ENCODE data around the gene VSIG4. TPM values are rescaled to one million over a fixed set of nuclear protein-coding genes. Genes with fewer than 3 reads are reported as not detected.

The VSIG4 gene
- total and polyA plus RNA-seq, 8 donors = 7.9 to 45.4 (median 20.0) TPM

DNA sequence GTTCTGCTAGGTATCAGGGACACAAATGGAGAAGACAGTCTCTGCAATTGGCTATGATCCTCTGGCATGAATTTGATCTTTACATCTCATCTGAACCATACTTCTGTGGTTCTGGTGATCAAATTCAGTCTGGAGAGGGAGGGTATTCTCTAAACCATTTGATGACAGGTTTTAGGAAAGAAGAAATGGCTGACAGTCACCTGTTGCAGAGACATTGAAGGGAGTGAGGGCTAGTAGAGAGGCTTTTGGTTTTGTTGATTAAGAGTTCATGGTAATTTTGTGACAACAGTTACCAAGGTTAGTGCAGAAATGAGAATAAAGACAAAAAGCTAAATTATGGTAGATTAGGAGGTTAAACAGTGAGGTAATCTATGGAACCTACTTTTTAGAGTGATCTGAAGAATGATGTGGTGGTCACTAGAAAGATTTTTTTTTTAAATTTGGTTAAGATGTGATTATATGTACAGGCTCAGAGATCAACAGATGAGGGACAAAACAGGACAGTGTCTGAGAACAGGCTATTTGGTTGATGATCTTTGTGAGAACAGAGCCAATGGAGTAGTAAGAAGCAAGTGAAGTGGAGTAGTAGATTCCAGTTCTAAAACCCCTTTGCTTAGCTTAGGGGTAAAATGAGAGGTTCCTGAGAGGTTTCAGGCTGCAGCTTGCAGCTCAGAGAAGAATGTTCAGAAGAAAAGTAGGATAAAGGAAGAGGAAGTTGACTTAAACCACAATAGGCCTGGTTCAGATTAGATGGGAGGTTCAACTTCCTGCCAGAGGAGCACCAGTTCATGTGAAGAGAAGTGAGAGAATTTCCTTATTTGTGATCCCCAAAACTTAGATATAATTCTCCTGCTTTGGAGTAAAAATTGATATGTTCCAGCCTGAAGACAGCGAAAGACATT is 34.7 kb downstream of the VSIG4 start:
- 80 to 95% (median 88%) methylated on average over 1 of the region's 1 CpG for WGBS, 5 donors
- no peak for TF ChIP-seq POLR2AphosphoS5 (IDR thresholded peaks at IDR 0.05)
- TF ChIP-seq, protein P1, sequence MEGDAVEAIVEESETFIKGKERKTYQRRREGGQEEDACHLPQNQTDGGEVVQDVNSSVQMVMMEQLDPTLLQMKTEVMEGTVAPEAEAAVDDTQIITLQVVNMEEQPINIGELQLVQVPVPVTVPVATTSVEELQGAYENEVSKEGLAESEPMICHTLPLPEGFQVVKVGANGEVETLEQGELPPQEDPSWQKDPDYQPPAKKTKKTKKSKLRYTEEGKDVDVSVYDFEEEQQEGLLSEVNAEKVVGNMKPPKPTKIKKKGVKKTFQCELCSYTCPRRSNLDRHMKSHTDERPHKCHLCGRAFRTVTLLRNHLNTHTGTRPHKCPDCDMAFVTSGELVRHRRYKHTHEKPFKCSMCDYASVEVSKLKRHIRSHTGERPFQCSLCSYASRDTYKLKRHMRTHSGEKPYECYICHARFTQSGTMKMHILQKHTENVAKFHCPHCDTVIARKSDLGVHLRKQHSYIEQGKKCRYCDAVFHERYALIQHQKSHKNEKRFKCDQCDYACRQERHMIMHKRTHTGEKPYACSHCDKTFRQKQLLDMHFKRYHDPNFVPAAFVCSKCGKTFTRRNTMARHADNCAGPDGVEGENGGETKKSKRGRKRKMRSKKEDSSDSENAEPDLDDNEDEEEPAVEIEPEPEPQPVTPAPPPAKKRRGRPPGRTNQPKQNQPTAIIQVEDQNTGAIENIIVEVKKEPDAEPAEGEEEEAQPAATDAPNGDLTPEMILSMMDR (IDR thresholded peaks at IDR 0.05) = no peak
- no peak for TF ChIP-seq POLR2A (IDR thresholded peaks at IDR 0.05)
- no peak for TF ChIP-seq EP300 (IDR thresholded peaks at IDR 0.05)
- no peaks in the 10 kb centered on the region for H3K27me3 ChIP-seq
- H3K36me3 ChIP-seq = no peaks in the 10 kb centered on the region
- no peak overlapping the region for H3K4me3 ChIP-seq
- no peaks in the 10 kb centered on the region for H3K4me1 ChIP-seq
- intact Hi-C loops (cut with DNase I; ENCODE audit: low total_unique reads) = no loop called here
- no peaks in the 10 kb centered on the region for H3K9me3 ChIP-seq
- DNase-seq = no peak
- H3K27ac ChIP-seq = peak overlapping the region in 1 of 5 donors; percentile 33

DNA sequence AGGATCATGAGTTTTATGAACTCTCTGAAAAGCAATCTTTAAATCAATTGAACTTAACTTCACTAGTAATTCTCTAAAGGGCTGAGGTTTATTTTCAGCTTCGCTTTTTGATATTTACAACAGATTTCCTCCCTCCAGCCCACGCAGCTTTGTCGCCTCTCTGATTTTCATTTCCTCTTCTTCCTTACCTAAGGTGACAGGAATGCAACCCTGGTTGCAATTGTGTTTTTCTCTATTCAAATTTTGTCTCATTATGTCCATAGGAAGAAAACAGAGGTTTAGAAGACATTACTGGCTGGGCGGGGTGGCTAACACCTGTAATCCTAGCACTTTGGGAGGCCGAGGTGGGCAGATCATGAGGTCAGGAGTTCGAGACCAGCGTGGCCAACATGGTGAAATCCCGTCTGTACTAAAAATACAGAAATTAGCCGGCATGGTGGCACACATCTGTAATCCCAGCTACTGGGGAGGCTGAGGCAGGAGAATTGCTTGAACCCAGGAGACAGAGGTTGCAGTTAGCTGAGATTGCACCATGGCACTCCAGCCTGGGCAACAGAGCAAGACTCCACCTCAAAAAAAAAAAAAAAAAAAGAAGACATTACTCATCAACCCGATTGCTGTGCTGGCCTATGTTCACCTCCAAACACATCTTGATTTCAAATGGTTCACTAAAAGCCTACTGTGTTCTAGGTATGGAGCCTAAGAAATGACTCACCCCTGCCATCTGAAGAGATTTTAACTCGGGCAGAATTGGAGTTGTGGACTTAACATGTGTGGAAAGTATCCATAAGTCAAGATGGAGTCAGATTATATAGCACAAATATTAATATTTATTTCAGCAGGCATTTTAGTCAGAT is 36.8 kb downstream of the VSIG4 start:
- peaks cover 0 to 4% (median 0%) of the 10 kb centered on the region in 3 donors for H3K27me3 ChIP-seq
- H3K9me3 ChIP-seq = no peaks in the 10 kb centered on the region
- no peak for DNase-seq
- H3K36me3 ChIP-seq = no peaks in the 10 kb centered on the region
- no peak for TF ChIP-seq POLR2A (IDR thresholded peaks at IDR 0.05)
- no peak for TF ChIP-seq POLR2AphosphoS5 (IDR thresholded peaks at IDR 0.05)
- no peak for TF ChIP-seq EP300 (IDR thresholded peaks at IDR 0.05)
- TF ChIP-seq, protein P1 (IDR thresholded peaks at IDR 0.05) = no peak
- 64 to 84% (median 80%) methylated on average over 11 of the region's 11 CpGs for WGBS, 5 donors
- H3K4me3 ChIP-seq = no peak overlapping the region
- H3K27ac ChIP-seq = no peak overlapping the region
- no peaks in the 10 kb centered on the region for H3K4me1 ChIP-seq
- intact Hi-C loops (cut with DNase I; ENCODE audit: low total_unique reads) = no loop called here

DNA sequence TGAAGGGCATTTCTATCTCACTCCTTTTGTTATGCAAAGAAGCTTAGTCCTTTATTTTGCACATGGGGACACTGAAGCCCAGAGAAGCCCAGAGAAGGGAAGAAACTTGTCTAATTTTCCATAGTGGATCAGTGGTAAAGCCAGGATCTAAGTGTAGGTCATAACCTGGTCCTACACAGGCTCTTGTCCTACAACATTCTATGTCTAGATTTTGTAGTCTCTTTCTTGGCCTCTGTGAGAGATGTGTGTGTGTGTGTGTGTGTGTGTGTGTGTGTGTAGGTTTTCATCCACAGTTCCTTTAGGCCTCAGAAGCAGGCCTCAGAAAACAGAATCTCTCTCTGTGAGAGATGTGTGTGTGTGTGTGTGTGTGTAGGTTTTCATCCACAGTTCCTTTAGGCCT is 38.3 kb downstream of the VSIG4 start:
- no peaks in the 10 kb centered on the region for H3K9me3 ChIP-seq
- H3K36me3 ChIP-seq = no peaks in the 10 kb centered on the region
- peaks cover 0 to 4% (median 0%) of the 10 kb centered on the region in 3 donors for H3K27me3 ChIP-seq
- H3K4me3 ChIP-seq = no peak overlapping the region
- no peak for DNase-seq
- TF ChIP-seq POLR2AphosphoS5 (IDR thresholded peaks at IDR 0.05) (no peak), EP300 (IDR thresholded peaks at IDR 0.05) (no peak), POLR2A (IDR thresholded peaks at IDR 0.05) (no peak)
- TF ChIP-seq, protein P1 (IDR thresholded peaks at IDR 0.05) = no peak
- H3K27ac ChIP-seq = no peak overlapping the region
- intact Hi-C loops (cut with DNase I; ENCODE audit: low total_unique reads) = no loop called here
- no peaks in the 10 kb centered on the region for H3K4me1 ChIP-seq

DNA sequence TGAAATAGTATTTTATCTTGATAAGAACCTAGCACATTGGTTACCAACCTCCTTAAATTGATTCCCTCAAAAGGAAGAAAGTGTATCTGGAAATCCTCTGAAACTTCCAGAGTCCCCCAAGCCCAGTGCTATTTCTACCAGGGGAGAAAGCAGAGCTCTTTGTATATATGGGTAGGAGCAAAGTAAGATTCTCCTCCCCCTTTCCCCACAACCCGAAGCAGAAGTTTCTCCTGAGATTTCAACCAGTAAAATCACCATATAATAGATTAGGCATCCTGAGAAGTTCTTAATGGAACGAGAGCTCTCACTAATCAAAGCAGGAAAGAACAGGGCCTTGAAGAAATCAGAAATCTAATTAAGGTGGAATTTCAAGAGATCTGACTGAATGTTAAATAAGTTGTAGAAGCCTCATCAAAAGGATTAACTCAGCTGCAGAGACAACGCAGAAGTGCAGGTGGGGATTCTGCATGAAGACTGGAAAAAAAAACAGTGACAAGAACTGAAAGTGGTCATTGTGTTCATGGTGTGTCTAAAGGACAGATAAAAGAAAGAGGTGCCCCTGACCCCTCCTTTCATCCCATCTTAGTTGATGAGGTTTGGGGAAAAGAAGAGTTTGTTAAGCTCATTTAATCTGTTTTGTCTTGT is 39.1 kb downstream of the VSIG4 start:
- 37 to 46% (median 45%) methylated on average over 3 of the region's 3 CpGs for WGBS, 5 donors
- intact Hi-C loops (cut with DNase I; ENCODE audit: low total_unique reads) = no loop called here
- Histone ChIP-seq H3K9me3 (no peaks in the 10 kb centered on the region), H3K4me3 (no peak overlapping the region), H3K4me1 (no peaks in the 10 kb centered on the region), H3K36me3 (no peaks in the 10 kb centered on the region), H3K27ac (no peak overlapping the region), H3K27me3 (peaks cover 0 to 4% (median 0%) of the 10 kb centered on the region in 3 donors)
- no peak for DNase-seq
- TF ChIP-seq POLR2AphosphoS5 (IDR thresholded peaks at IDR 0.05) (no peak), POLR2A (IDR thresholded peaks at IDR 0.05) (no peak), EP300 (IDR thresholded peaks at IDR 0.05) (no peak)
- TF ChIP-seq, protein P1 (IDR thresholded peaks at IDR 0.05) = no peak

Measured in stomach (tissue), 9 donors.